ENCODE measurements around the gene CD209.

CD209 gene

DNA sequence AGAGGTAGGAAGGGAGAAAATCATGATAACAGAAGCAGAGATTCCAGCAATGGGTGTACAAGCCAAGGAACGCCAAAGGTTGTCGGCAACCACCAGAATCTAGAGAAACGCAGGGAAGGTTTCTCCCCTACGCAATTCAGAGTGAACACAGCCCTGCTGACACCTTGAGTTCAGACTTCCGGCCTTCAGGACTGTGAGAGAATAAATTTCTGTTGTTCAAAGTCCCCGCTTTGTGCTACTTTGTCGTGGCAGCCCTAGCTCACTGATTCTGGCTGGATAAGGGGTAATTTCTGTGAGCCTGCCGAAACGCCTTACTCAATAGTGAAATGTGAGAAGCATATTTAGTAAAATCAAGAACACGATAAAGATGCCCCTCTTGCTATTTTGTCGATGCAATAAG is 10.1 kb downstream of the CD209 start:
- DNase-seq = no peak

- DNase-seq = no peak
Observed at GRCh38 chr19:7736148-7736547, 11.2 kb downstream of the CD209 start.

- no peak for DNase-seq
Observed at GRCh38 chr19:7734220-7735203, 12.8 kb downstream of the CD209 start.

- no peak for DNase-seq
Observed at GRCh38 chr19:7733376-7733775, 14.0 kb downstream of the CD209 start.

DNA sequence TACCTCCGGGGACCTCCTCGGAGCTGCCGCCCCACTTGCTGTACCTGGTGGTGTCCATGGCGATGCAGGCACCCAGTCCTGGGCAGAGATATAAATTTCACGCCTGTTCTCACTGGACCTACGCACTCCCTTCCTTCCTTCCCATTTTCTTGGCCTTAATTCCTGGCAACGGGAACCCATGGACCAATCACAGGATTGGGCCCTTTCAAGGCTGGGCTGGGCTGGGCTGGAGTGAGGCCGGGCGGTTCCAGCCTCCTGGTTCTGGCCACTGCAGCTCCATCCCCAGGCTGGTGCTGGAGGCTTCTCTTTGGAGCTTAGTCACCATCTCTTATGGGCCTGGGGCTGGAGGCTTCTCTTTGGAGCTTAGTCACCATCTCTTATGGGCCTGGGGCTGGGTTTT is 15.3 kb downstream of the CD209 start, which contains the start of gene CLEC4G:
Gene CLEC4G (minus strand): TSS at position 66 of the 400 bp plus-strand sequence. CDS start 8 bp downstream, at position 58.
- no peak for DNase-seq

DNA sequence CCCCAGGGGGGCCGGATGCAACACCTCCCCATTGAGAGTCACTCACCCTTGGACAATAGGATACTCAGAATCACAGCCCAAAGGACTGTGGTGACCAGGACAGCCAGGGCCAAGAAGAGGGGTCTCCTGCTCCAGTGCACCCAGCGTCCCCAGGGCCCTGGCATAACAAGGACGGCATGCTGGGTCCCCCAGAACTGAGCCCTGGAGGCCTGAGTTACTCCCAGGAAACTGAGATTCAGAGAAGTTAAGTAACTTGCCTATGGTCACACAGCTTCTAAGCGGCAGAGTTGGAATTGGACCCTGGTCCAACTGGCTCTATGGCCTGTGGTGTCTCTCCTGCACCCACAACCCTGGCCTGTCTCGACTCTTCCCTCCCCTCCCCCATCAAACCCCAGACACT is 15.7 kb downstream of the CD209 start:
- DNase-seq = no peak

- DNase-seq = no peak
Observed at GRCh38 chr19:7731218-7731595, 16.1 kb downstream of the CD209 start.

GRCh38 chr19:7730286-7731217 is 16.8 kb downstream of the CD209 start:
- no peak for DNase-seq

DNA sequence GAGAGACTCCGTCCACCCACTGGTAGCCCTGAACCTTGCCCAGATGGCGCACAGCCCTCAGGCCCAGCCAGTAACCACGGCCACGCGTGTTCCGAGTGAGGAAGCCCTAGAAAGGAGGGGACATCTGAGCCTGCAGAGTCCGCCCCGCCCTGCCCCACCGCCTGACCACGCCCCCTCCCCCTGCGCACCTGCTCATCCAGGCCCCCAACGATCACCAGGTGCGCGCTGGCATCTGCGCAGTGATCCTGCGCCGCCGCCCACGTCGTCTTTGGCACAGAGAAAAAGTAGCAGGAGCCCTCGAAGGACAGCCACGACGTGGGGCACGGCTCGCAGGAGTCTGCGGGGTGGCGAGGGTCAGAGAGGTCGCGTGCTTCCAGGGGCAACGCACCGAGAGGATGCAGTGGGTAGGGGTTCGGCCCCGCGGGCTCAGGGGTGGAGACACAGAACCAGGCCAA is 17.5 kb downstream of the CD209 start:
- DNase-seq = no peak

DNA sequence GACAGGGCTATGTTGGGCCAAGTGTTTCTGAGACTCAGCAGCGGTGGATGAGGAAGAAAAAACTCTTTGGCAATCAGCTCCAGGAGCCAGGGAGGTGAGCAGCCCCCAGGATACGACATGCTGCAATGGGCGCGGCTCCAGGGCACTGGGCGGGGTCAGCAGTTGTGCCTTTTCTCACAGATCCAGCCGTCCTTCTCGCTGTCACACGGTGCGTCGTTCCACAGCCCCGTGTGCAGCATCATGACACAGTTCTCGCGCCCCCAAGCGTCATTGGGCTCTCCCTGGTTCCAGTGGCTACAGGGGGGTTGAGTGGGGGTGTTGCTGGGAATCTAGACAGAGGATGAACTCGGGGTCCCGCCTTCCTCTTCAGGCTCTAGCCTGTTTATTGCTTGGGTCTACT is 18.1 kb downstream of the CD209 start:
- DNase-seq = no peak

DNA sequence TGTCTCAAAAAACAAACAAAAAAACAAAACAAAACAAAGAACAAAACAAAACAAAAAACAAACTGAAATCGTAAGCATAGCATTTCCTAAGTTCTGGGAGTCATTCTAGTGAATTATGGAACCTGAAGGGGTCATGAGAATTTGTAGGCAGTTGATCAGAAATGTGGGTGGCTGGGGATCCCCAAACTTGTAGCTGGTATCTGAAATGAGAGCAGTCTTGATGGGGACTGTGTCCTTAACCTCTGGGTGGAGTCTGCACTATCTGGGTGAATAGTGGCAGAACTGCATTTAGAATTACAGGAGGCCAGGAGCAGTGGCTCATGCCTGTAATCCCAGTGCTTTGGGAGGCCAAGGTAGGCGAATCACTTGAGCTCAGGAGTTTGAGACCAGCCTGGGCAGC is 21.5 kb downstream of the CD209 start:
- DNase-seq = no peak

GRCh38 chr19:7722231-7722651 is 25.1 kb downstream of the CD209 start:
- no peak for DNase-seq

DNA sequence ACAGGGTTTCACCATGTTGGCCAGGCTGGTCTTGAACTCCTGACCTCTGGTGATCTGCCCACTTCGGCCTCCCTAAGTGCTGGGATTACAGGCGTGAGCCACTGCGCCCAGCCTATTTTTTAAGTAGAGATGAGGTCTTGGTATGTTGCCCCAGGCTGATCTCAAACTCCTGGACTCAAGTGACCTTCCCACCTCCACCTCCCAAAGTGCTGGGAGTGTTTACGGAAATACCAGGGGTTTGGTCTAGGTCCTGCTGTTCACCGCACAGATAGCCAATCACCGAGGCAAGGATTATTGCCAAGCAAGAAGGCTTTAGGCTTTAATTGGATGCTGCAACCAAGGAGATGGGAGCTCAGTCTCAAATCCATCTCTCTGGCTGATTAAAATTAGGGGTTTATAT is 27.0 kb downstream of the CD209 start:
- DNase-seq = no peak

DNA sequence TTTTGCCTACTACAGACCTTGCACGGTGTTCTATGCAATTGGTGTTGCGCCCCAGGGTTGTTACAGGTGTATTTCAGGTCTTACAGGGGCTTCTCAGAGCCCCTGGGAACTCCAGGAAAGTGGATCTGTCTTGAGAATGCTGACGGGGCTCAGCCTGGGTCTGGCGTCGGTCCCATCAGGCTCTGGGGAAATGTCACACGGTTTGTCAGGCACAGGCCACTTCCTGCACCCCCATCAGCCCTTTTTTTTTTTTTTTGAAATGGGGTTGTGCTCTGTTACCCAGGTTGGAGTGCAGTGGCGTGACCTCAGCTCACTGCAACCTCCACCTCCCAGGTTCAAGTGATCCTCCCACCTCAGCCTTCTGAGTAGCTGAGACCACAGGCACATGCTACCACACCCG is 28.7 kb downstream of the CD209 start:
- no peak for DNase-seq

DNA sequence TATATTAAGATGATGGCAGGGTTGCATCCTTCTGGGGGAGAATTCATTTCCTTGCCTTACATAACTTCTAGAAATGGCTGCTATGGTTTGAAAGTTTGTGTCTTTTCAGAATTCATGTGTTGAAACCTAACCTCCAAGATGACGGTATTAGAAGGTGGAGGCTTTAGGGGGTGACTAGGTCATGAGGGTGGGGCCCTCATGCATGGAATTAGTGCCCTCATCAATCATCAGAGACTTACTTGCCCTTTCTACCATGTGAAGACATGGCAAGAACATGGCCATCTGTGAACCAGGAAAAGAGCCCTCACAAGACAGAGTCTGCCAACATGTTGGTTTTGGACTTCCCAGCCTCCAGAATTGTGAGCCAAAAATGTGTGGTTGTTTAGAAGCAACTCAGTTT is 30.6 kb downstream of the CD209 start:
- DNase-seq = no peak

- DNase-seq = no peak
Observed at GRCh38 chr19:7715671-7716070, 31.7 kb downstream of the CD209 start.

GRCh38 chr19:7710616-7711015 is 36.7 kb downstream of the CD209 start:
- DNase-seq = no peak

- DNase-seq = no peak
Observed at GRCh38 chr19:7709932-7710460, 37.3 kb downstream of the CD209 start.

GRCh38 chr19:7706955-7707456 is 40.3 kb downstream of the CD209 start:
- DNase-seq = no peak

- DNase-seq = no peak
Observed at GRCh38 chr19:7706188-7706954, 41.0 kb downstream of the CD209 start.

DNA sequence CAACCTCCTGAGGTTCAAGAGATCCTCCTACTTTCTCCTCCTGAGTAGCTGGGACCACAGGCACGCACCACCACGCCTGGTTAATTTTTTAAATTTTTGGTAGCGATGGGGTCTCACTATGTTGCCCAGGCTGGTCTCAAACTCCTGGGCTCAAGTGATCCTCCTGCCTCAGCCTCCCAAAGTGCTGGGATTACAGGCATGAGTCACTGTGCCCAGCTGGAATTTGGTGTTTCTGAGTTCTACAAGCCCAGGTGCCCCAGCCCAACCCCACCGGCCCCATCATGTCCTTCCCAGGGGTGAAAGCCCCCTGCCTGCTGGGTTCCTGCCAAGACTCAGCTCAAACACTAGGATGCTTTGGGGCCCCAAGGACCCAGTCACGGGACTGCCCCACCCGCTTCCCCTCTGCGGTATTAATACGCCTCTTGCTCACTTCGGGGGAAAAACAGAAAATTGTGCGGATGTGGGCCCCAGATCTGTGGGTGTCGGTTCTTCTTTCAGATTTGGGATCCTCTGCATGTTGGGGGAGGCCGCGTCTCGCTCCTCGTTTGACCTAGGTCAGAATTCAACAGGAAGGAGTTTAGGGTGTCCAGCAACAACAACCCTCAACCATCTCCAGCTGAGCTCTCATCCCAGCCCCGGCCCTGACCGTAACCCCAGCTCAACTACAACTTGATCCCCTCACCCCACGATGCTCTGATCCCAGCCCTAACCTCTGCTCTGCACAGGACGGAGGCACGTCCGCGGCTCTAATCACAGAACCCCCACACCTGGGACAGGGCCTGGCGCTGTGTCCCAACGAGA is 41.7 kb downstream of the CD209 start:
- no peak for DNase-seq

All from fibroblast of skin of back (primary cell).